ENCODE results near the gene PTPRN2. TPM values are rescaled to one million over a fixed set of nuclear protein-coding genes. Genes with fewer than 3 reads are reported as not detected.
A peak's percentile ranks its signal among the peaks of the same experiment; 100 is the strongest.

Gene PTPRN2
- total and polyA plus RNA-seq, 2 of the 8 experiments (the other 6 are each of a cell fraction or from before 2014, with no cell fraction given) = 2.6 to 4.5 TPM

DNA sequence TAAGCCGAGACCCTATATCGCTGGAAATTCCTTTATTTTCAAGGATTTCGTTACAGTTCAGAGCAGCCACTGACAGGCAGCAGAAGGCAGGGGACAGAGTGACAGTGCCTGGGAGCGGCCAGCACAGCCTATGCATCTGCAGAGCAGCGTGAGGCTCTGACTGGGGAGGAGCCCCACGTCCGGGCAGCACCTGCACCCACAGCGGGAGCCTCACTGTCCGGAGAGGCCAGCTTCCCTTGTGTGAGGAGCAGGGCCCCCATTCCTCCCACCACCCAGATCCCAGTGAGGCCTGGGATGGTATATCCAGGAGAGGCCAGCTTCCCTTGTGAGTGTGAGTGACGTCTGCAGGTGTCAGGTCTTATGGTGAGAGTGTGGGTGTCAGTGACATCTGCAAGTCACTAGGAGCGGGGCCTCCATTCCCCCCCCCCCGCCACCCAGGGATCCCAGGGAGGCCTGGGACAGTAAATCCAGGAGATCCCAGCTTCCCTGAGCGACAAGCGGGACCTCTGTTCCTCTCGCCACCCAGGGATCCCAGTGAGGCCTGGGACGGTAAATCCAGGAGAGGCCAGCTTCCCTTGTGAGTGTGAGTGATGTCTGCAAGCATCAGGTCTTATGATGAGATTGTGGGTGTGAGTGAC lies 259.1 kb downstream of the PTPRN2 start:
- WGBS, 2 experiments (ENCODE audit: extremely low coverage in 1 of 2, insufficient coverage in 1 of 2, insufficient read length in 1 of 2, insufficient replicate concordance in 2 of 2, low coverage in 1 of 2, low lambda C conversion rate in 2 of 2, missing lambda C conversion rate in 1 of 2) = 82% methylated on average over 16 of the region's 16 CpGs; no CpG with 5 or more reads in 1 of the 2 experiments
- H3K9me3 ChIP-seq (ENCODE audit: insufficient read depth in 2 of 2, low read depth in 1 of 2, low read length in 1 of 2) = peaks cover 28 to 48% of the 10 kb centered on the region in 2 experiments
- peaks cover 0 to 5% (median 0%) of the 10 kb centered on the region in 4 experiments; a peak in 1 of 8 replicates for H3K36me3 ChIP-seq (ENCODE audit: control insufficient read depth in 2 of 4, insufficient read depth in 4 of 4, low read length in 3 of 4)
- H3K18ac ChIP-seq (ENCODE audit: extremely low read depth, low read length) = no peak overlapping the region
- H3K4me2 ChIP-seq (ENCODE audit: insufficient read depth in 1 of 2, low read depth in 2 of 2, low read length in 2 of 2) = no peak overlapping the region
- no peak overlapping the region for H4K5ac ChIP-seq (ENCODE audit: insufficient read length, low read depth, low read length)
- no peak for FAIRE-seq
- ChIA-PET POLR2A (ENCODE audit: partially characterized antibody) (no interaction called here), CTCF (ENCODE audit: partially characterized antibody) (interaction anchor here (2.1 kb wide), 1 partner anchor 26 kb away, joined by 12 read pairs; no protein-coding TSS in a partner anchor)
- no peak overlapping the region for H4K91ac ChIP-seq (replicated peaks; ENCODE audit: insufficient read length, low read length)
- no peak overlapping the region for H2BK20ac ChIP-seq (ENCODE audit: low read length)
- H2BK5ac ChIP-seq (ENCODE audit: low read depth, low read length) = no peak overlapping the region
- no peak overlapping the region for H2BK120ac ChIP-seq (replicated peaks; ENCODE audit: low read depth, low read length)
- H3K4me1 ChIP-seq (replicated peaks in 1 of 4; ENCODE audit: control insufficient read depth in 3 of 4, insufficient read depth in 4 of 4, low read length in 3 of 4) = peaks cover 0 to 9% (median 3%) of the 10 kb centered on the region in 4 experiments; a peak in 4 of 7 replicates
- H3K79me2 ChIP-seq (ENCODE audit: control insufficient read depth in 1 of 2, insufficient read depth in 2 of 2, low read length in 2 of 2) = no peaks in the 10 kb centered on the region
- no peak overlapping the region for H3K9ac ChIP-seq (replicated peaks in 1 of 4; ENCODE audit: extremely low read depth in 1 of 4, low read depth in 3 of 4, low read length in 3 of 4)
- no peak overlapping the region for H3K23ac ChIP-seq (ENCODE audit: insufficient read length)
- no peak overlapping the region for H3K27ac ChIP-seq (ENCODE audit: low read depth, low read length)
- peaks cover 0 to 9% of the 10 kb centered on the region in 2 experiments for H4K20me1 ChIP-seq (replicated peaks in 1 of 2; ENCODE audit: control insufficient read depth in 1 of 2, insufficient read depth in 2 of 2, low read length in 2 of 2)
- no peak overlapping the region for H2AK5ac ChIP-seq (ENCODE audit: low read depth, low read length)
- H2AFZ ChIP-seq (ENCODE audit: low read length) = no peak overlapping the region
- H4K8ac ChIP-seq (ENCODE audit: extremely low read depth, insufficient read depth, low read length) = peak overlapping the region; percentile 19; the same call in 1 of the 2 replicates
- peak overlapping the region; percentile 46; the same call in 1 of the 2 replicates for H2BK12ac ChIP-seq (ENCODE audit: low read depth, low read length)
- no peak overlapping the region for H3K4ac ChIP-seq (replicated peaks; ENCODE audit: insufficient read length, low read depth, low read length)
- no peak overlapping the region for H2BK15ac ChIP-seq (ENCODE audit: low read length)
- peaks cover 0 to 2% (median 0%) of the 10 kb centered on the region in 4 experiments; a peak in 1 of 7 replicates for H3K27me3 ChIP-seq (replicated peaks in 1 of 4; ENCODE audit: control insufficient read depth in 3 of 4, extremely low read depth in 1 of 4, insufficient read depth in 3 of 4, low read length in 3 of 4)
- no peak overlapping the region for H3K4me3 ChIP-seq (ENCODE audit: extremely low read depth in 1 of 4, insufficient read depth in 2 of 4, low read depth in 3 of 4, low read length in 4 of 4)
- H3K14ac ChIP-seq (ENCODE audit: insufficient read length) = no peak overlapping the region
- peaks cover 7% of the 10 kb centered on the region for H3K23me2 ChIP-seq (ENCODE audit: low read depth, low read length)
- H3K56ac ChIP-seq (replicated peaks; ENCODE audit: insufficient read length, low read depth, low read length) = no peak overlapping the region
- no peaks in the 10 kb centered on the region for H3K79me1 ChIP-seq (ENCODE audit: low read depth, low read length)
- DNase-seq (ENCODE audit: low read depth in 1 of 2, low spot score in 2 of 2) = peak in 1 of 2 experiments; percentile 41
- TF ChIP-seq CBX8 (IDR thresholded peaks at IDR 0.05; ENCODE audit: borderline replicate concordance, low read depth, low read length) (no peak), TAF1 (IDR thresholded peaks at IDR 0.05; ENCODE audit: low read depth, low read length) (no peak), YY1 (IDR thresholded peaks at IDR 0.05; ENCODE audit: low read depth, low read length) (no peak), RAD21 (IDR thresholded peaks at IDR 0.05 in 1 of 2, conservative IDR thresholded peaks at IDR 0.05 in 1 of 2; ENCODE audit: low read depth in 2 of 2, low read length in 2 of 2) (no peak), SIX5 (IDR thresholded peaks at IDR 0.05; ENCODE audit: low read depth, low read length) (no peak), BACH1 (IDR thresholded peaks at IDR 0.05; ENCODE audit: low read length) (no peak), KDM5A (IDR thresholded peaks at IDR 0.05; ENCODE audit: low read length) (no peak)
- TF ChIP-seq, protein P1, sequence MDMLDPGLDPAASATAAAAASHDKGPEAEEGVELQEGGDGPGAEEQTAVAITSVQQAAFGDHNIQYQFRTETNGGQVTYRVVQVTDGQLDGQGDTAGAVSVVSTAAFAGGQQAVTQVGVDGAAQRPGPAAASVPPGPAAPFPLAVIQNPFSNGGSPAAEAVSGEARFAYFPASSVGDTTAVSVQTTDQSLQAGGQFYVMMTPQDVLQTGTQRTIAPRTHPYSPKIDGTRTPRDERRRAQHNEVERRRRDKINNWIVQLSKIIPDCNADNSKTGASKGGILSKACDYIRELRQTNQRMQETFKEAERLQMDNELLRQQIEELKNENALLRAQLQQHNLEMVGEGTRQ (IDR thresholded peaks at IDR 0.05; ENCODE audit: low read length) = no peak

All from H1 (cell line).